Measurements from ENCODE around the gene CKAP2.
"Not testable (repeated sequence)": the region's sequence is repeated elsewhere in the genome, so short reads cannot be mapped to it uniquely, and the experiment has no call there.

- not testable (repeated sequence) for TF ChIP-seq CTCF (IDR thresholded peaks at IDR 0.05); NFE2L2 (conservative IDR thresholded peaks at IDR 0.05; ENCODE audit: low read length)
Measured at GRCh38 chr13:52408071-52408658, 47.1 kb upstream of the CKAP2 start.
